Liver (tissue), 9 donors: ENCODE data around the gene PSMC4. TPM values are rescaled to one million over a fixed set of nuclear protein-coding genes. Genes with fewer than 3 reads are reported as not detected.

Experiments used
- DNase-seq: peaks from one replicate; pipeline ENCODE4 v3.0.0-alpha.2; 2017; ENCODE audit warnings: low spot score
- H3K27ac ChIP-seq, 2 donors: one replicate each; pipeline ENCODE4 v1.7.0; 2013; ENCODE audit warnings: inconsistent platforms in 2 of 2, low read length in 2 of 2, control low read depth in 1 of 2, low read depth in 1 of 2, mild to moderate bottlenecking in 1 of 2
- H3K27me3 ChIP-seq, 4 donors: one replicate each; pipeline versions ENCODE4 v1.6.1 to v1.7.0; 2013; ENCODE audit warnings: low read length in 3 of 4, inconsistent platforms in 1 of 4, mild to moderate bottlenecking in 1 of 4, moderate library complexity in 1 of 4; ENCODE audit not compliant: control insufficient read depth in 4 of 4, insufficient read depth in 4 of 4
- H3K36me3 ChIP-seq, 4 donors: one replicate each; pipeline versions ENCODE4 v1.6.1 to v1.7.0; 2013; ENCODE audit warnings: low read length in 3 of 4, mild to moderate bottlenecking in 3 of 4, low read depth in 1 of 4, moderate library complexity in 1 of 4; ENCODE audit not compliant: control insufficient read depth in 4 of 4, insufficient read depth in 3 of 4
- H3K4me1 ChIP-seq, 4 donors: one replicate each; pipeline versions ENCODE4 v1.6.1 to v1.7.0; 2013; ENCODE audit warnings: low read length in 3 of 4, mild to moderate bottlenecking in 3 of 4, moderate library complexity in 1 of 4; ENCODE audit not compliant: control insufficient read depth in 4 of 4, insufficient read depth in 4 of 4
- H3K4me3 ChIP-seq, 3 donors: one replicate each; pipeline versions ENCODE4 v1.6.1 to v1.7.0; 2013; ENCODE audit warnings: low read length in 3 of 3, control low read depth in 1 of 3, low read depth in 1 of 3, mild to moderate bottlenecking in 1 of 3
- H3K9ac ChIP-seq, 2 donors: one replicate each; pipeline ENCODE4 v1.7.0; 2013; ENCODE audit warnings: low read length in 2 of 2, mild to moderate bottlenecking in 2 of 2, moderate library complexity in 2 of 2, control low read depth in 1 of 2, low read depth in 1 of 2
- H3K9me3 ChIP-seq, 4 donors: one replicate each; pipeline versions ENCODE4 v1.6.1 to v1.7.0; 2013; ENCODE audit warnings: low read length in 3 of 4; ENCODE audit not compliant: control insufficient read depth in 4 of 4
- EGR1 ChIP-seq, 2 donors: IDR thresholded peaks; 2 replicates each; pipeline ENCODE4 v1.6.1; 2016 to 2018; ENCODE audit warnings: antibody characterized with exemption in 2 of 2, low read depth in 2 of 2
- FOXA1 ChIP-seq: IDR thresholded peaks from 2 replicates; pipeline ENCODE4 v1.6.1; 2016; ENCODE audit warnings: antibody characterized with exemption
- FOXA2 ChIP-seq: IDR thresholded peaks from 2 replicates; pipeline ENCODE4 v1.6.1; 2016; ENCODE audit warnings: antibody characterized with exemption
- GABPA ChIP-seq, 2 donors: IDR thresholded peaks in 1 of 2; conservative IDR thresholded peaks in 1 of 2; 2 replicates each; pipeline ENCODE4 v1.6.1; 2016; ENCODE audit warnings: antibody characterized with exemption in 2 of 2, mild to moderate bottlenecking in 1 of 2, moderate library complexity in 1 of 2
- HNF4A ChIP-seq, 2 donors: conservative IDR thresholded peaks; 2 replicates each; pipeline ENCODE4 v1.6.1; 2016; ENCODE audit warnings: antibody characterized with exemption in 2 of 2, mild to moderate bottlenecking in 2 of 2
- HNF4G ChIP-seq: IDR thresholded peaks from 2 replicates; pipeline ENCODE4 v1.6.1; 2016; ENCODE audit warnings: antibody characterized with exemption
- JUND ChIP-seq, 2 donors: IDR thresholded peaks; 2 replicates each; pipeline ENCODE4 v1.6.1; 2016; ENCODE audit warnings: antibody characterized with exemption in 2 of 2
- RAD21 ChIP-seq, 2 donors: IDR thresholded peaks; 2 replicates each; pipeline ENCODE4 v1.6.1; 2016; ENCODE audit warnings: antibody characterized with exemption in 2 of 2, mild to moderate bottlenecking in 2 of 2
- RXRA ChIP-seq, 2 donors: IDR thresholded peaks; 2 replicates each; pipeline ENCODE4 v1.6.1; 2017 to 2018; ENCODE audit warnings: antibody characterized with exemption in 2 of 2, mild to moderate bottlenecking in 1 of 2
- SP1 ChIP-seq: IDR thresholded peaks from 2 replicates; pipeline ENCODE4 v1.6.1; 2018; ENCODE audit warnings: antibody characterized with exemption, mild to moderate bottlenecking
- YY1 ChIP-seq: IDR thresholded peaks from 2 replicates; pipeline ENCODE4 v1.6.1; 2016; ENCODE audit warnings: antibody characterized with exemption, mild to moderate bottlenecking
- WGBS: extraction: QIAGEN DNeasy Blood & Tissue Kit; methylation state at CpG from one replicate; pipeline ENCODE4 v1.1.7; 2013; 5-methylcytosine and 5-hydroxymethylcytosine counted together
- polyA plus RNA-seq, 2 donors: library from polyadenylated mRNA; stranded (reverse) in 1 of 2; unstranded in 1 of 2; fragments of 200-250 nt in 1 of 2; fragments of >200 nt in 1 of 2; fragmentation: Nextera tagmentation in 1 of 2; extraction: Ambion mirVana in 1 of 2; gene quantifications; one replicate each; pipeline versions ENCODE4 v1.2.1 to v1.2.3, GENCODE V29; 2013 to 2015
- total RNA-seq, 2 donors: library from RNA; depleted of rRNA; stranded (reverse); fragments of >200 nt; gene quantifications; one replicate each; pipeline ENCODE4 v1.2.3, GENCODE V29; 2014
- TF ChIP-seq, protein P1 (sequence below): fragments of 150-350 bp; IDR thresholded peaks from 2 replicates; pipeline ENCODE4 v1.5.1; 2017; ENCODE audit warnings: improper control_type of control experiment, low read depth, low read length; ENCODE audit not compliant: missing input control
- TF ChIP-seq, protein P2 (sequence below): IDR thresholded peaks from 2 replicates; pipeline ENCODE4 v1.6.1; 2016; ENCODE audit warnings: antibody characterized with exemption
- TF ChIP-seq, protein P3 (sequence below): IDR thresholded peaks from 2 replicates; pipeline ENCODE4 v1.6.1; 2016; ENCODE audit warnings: antibody characterized with exemption
- TF ChIP-seq, protein P4 (sequence below): IDR thresholded peaks from 2 replicates; pipeline ENCODE4 v1.6.1; 2016; ENCODE audit warnings: antibody characterized with exemption, mild to moderate bottlenecking
- TF ChIP-seq, protein P5 (sequence below): IDR thresholded peaks from 2 replicates; pipeline ENCODE4 v1.6.1; 2016; ENCODE audit warnings: antibody characterized with exemption
- donor health status: healthy.
- donor health status: healthy.
- donor health status: healthy.
- donor health status: healthy.
- donor health status: healthy.

PSMC4 gene
- total and polyA plus RNA-seq, 4 donors, result 46.0 to 89.3 (median 79.7) TPM

DNA sequence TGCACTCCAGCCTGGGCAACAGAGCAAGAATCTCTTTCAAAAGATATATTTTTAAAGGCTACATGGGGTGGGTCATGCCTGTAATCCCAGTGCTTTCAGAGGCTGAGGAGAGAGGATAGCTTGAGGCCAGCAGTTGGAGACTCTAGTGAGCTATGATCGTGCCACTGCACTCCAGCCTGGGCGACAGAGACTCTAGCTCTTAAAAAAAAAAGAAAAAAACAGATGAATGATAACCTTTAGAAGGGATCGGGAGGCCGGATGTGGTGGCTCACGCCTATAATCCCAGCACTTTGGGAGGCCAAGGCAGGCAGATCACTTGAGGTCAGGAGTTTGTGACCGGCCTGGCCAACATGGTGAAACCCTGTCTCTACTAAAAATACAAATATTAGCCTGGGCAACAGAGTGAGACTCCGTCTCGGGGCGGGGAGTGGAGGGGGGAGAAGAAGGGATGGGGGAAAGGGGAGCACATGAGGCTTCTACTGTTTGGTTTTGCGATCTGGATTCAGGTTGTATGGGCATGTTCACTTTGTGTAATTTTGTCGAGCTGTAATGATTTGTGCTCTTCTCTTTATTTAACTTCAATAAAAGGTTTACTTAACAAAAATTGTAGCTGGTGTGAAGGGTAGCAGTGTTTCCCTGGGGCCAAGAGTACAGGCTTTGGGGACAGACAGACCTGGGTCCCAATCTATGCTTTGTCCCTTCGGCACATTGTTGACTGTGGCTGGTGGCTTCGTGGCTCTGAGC lies 1.1 kb upstream of the PSMC4 start:
- no peaks in the 10 kb centered on the region for H3K27me3 ChIP-seq
- peak overlapping the region; percentile 75 to 99 (median 81) for H3K4me3 ChIP-seq
- WGBS, result 45% methylated on average over 13 of the region's 13 CpGs
- TF ChIP-seq JUND (IDR thresholded peaks at IDR 0.05) (no peak), RXRA (IDR thresholded peaks at IDR 0.05) (peak in 1 of 2 donors; percentile 13)
- peak overlapping the region; percentile 29 to 91 for H3K9ac ChIP-seq
- no peak for DNase-seq
- no peaks in the 10 kb centered on the region for H3K9me3 ChIP-seq
- peaks cover 4 to 22% (median 11%) of the 10 kb centered on the region in 4 donors for H3K4me1 ChIP-seq
- H3K27ac ChIP-seq, result peak overlapping the region; percentile 82 to 90
- H3K36me3 ChIP-seq, result peaks cover 4 to 26% (median 12%) of the 10 kb centered on the region in 4 donors

DNA sequence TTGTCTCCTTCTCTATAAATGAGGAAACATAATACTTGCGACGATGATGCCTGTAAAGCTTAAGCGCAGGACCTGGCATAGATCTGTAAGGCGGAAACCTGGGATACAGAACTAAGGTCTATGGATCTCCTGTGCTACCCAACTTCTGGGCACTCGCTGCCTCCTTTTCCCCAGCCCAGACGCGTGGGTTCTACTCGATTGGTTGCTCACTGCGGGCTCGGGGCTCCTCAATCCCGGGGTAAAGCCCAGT lies 615 bp upstream of the PSMC4 start:
- no peaks in the 10 kb centered on the region for H3K9me3 ChIP-seq
- no peak for DNase-seq
- H3K9ac ChIP-seq, result peak overlapping the region; percentile 29 to 91
- H3K4me3 ChIP-seq, result peak overlapping the region; percentile 75 to 99 (median 81)
- no peaks in the 10 kb centered on the region for H3K27me3 ChIP-seq
- TF ChIP-seq HNF4A (conservative IDR thresholded peaks at IDR 0.05), result no peak
- no peak for TF ChIP-seq RAD21 (IDR thresholded peaks at IDR 0.05)
- TF ChIP-seq, protein P1, sequence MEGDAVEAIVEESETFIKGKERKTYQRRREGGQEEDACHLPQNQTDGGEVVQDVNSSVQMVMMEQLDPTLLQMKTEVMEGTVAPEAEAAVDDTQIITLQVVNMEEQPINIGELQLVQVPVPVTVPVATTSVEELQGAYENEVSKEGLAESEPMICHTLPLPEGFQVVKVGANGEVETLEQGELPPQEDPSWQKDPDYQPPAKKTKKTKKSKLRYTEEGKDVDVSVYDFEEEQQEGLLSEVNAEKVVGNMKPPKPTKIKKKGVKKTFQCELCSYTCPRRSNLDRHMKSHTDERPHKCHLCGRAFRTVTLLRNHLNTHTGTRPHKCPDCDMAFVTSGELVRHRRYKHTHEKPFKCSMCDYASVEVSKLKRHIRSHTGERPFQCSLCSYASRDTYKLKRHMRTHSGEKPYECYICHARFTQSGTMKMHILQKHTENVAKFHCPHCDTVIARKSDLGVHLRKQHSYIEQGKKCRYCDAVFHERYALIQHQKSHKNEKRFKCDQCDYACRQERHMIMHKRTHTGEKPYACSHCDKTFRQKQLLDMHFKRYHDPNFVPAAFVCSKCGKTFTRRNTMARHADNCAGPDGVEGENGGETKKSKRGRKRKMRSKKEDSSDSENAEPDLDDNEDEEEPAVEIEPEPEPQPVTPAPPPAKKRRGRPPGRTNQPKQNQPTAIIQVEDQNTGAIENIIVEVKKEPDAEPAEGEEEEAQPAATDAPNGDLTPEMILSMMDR, result no peak
- H3K4me1 ChIP-seq, result peaks cover 4 to 22% (median 11%) of the 10 kb centered on the region in 4 donors
- H3K36me3 ChIP-seq, result peaks cover 4 to 29% (median 14%) of the 10 kb centered on the region in 4 donors
- peak overlapping the region; percentile 82 to 90 for H3K27ac ChIP-seq
- WGBS, result under 1% methylated on average over 11 of the region's 11 CpGs

DNA sequence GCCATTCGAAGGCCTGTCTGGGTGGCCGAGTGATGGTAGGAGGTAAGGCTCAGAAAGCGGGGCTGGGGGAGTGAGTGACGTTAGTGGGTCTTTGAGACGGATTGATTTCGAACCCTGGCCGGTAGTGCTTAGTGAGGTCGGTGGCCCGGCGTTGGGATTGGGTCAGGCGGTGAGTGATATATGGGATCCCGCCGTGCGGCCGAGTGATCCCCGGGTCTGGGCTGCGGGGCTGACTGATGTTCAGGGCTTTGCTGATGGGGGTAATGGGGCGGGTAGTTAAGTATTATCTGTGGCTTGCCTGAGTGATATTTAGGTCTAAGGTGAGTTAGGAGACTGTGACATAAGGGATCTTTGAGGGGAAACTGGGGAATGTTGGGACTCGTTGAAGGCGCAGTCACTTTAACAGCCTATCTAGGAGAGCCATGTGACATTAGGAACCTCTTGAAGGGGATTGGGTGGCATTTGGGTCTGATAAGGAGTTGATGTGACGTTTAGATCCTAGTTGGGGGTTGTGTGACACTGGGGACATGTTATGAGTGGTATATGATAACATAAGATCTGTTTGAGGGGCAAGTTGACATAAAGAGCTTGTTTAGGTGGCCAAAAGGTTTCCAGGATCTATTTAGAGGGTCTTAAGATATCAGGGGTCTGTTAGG lies 543 bp downstream of the PSMC4 start:
- 2% methylated on average over 21 of the region's 21 CpGs for WGBS
- TF ChIP-seq, protein P2, sequence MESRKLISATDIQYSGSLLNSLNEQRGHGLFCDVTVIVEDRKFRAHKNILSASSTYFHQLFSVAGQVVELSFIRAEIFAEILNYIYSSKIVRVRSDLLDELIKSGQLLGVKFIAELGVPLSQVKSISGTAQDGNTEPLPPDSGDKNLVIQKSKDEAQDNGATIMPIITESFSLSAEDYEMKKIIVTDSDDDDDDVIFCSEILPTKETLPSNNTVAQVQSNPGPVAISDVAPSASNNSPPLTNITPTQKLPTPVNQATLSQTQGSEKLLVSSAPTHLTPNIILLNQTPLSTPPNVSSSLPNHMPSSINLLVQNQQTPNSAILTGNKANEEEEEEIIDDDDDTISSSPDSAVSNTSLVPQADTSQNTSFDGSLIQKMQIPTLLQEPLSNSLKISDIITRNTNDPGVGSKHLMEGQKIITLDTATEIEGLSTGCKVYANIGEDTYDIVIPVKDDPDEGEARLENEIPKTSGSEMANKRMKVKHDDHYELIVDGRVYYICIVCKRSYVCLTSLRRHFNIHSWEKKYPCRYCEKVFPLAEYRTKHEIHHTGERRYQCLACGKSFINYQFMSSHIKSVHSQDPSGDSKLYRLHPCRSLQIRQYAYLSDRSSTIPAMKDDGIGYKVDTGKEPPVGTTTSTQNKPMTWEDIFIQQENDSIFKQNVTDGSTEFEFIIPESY, result no peak
- no peak for TF ChIP-seq HNF4G
- TF ChIP-seq SP1, result no peak
- TF ChIP-seq, protein P3, sequence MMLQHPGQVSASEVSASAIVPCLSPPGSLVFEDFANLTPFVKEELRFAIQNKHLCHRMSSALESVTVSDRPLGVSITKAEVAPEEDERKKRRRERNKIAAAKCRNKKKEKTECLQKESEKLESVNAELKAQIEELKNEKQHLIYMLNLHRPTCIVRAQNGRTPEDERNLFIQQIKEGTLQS, result no peak
- TF ChIP-seq, protein P4, sequence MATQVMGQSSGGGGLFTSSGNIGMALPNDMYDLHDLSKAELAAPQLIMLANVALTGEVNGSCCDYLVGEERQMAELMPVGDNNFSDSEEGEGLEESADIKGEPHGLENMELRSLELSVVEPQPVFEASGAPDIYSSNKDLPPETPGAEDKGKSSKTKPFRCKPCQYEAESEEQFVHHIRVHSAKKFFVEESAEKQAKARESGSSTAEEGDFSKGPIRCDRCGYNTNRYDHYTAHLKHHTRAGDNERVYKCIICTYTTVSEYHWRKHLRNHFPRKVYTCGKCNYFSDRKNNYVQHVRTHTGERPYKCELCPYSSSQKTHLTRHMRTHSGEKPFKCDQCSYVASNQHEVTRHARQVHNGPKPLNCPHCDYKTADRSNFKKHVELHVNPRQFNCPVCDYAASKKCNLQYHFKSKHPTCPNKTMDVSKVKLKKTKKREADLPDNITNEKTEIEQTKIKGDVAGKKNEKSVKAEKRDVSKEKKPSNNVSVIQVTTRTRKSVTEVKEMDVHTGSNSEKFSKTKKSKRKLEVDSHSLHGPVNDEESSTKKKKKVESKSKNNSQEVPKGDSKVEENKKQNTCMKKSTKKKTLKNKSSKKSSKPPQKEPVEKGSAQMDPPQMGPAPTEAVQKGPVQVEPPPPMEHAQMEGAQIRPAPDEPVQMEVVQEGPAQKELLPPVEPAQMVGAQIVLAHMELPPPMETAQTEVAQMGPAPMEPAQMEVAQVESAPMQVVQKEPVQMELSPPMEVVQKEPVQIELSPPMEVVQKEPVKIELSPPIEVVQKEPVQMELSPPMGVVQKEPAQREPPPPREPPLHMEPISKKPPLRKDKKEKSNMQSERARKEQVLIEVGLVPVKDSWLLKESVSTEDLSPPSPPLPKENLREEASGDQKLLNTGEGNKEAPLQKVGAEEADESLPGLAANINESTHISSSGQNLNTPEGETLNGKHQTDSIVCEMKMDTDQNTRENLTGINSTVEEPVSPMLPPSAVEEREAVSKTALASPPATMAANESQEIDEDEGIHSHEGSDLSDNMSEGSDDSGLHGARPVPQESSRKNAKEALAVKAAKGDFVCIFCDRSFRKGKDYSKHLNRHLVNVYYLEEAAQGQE, result no peak
- TF ChIP-seq, protein P5, sequence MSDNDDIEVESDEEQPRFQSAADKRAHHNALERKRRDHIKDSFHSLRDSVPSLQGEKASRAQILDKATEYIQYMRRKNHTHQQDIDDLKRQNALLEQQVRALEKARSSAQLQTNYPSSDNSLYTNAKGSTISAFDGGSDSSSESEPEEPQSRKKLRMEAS, result no peak
- TF ChIP-seq JUND (IDR thresholded peaks at IDR 0.05), result no peak
- TF ChIP-seq YY1, result no peak
- no peak for TF ChIP-seq FOXA2
- no peak for TF ChIP-seq EGR1 (IDR thresholded peaks at IDR 0.05; ENCODE audit: low read depth in 2 of 2)
- no peak for TF ChIP-seq RAD21 (IDR thresholded peaks at IDR 0.05)
- TF ChIP-seq FOXA1, result no peak
- TF ChIP-seq GABPA (IDR thresholded peaks at IDR 0.05 in 1 of 2, conservative IDR thresholded peaks at IDR 0.05 in 1 of 2), result no peak
- TF ChIP-seq, protein P1, result no peak
- TF ChIP-seq HNF4A (conservative IDR thresholded peaks at IDR 0.05), result no peak

More for the DNA sequence above, 543 bp downstream of the PSMC4 start:
- H3K27ac ChIP-seq, result peak overlapping the region; percentile 68 to 77
- peaks cover 4 to 22% (median 11%) of the 10 kb centered on the region in 4 donors for H3K4me1 ChIP-seq
- no peak for DNase-seq
- no peaks in the 10 kb centered on the region for H3K27me3 ChIP-seq
- peak overlapping the region; percentile 75 to 99 (median 92) for H3K4me3 ChIP-seq
- H3K9me3 ChIP-seq, result no peaks in the 10 kb centered on the region
- H3K9ac ChIP-seq, result peak overlapping the region; percentile 92 to 93
- H3K36me3 ChIP-seq, result peaks cover 5 to 33% (median 18%) of the 10 kb centered on the region in 4 donors
